Lung (tissue), 12 donors: Measurements from ENCODE around the gene BNIP5. TPM values are rescaled to one million over a fixed set of nuclear protein-coding genes. Genes with fewer than 3 reads are reported as not detected.

ENCODE experiments used
- ATAC-seq: fragments of 200-7000 bp; cut with Tn5 transposase; one replicate; pipeline ENCODE4 v1.9.1; 2020; ENCODE audit warnings: moderate number of reproducible peaks; ENCODE audit not compliant: insufficient read depth, low FRiP score
- DNase-seq, 3 donors: peaks; one replicate each; pipeline ENCODE4 v3.0.0-alpha.2; 2013 to 2017
- H3K27ac ChIP-seq, 2 donors: one replicate each; pipeline ENCODE4 v1.5.1; 2013; ENCODE audit warnings: mild to moderate bottlenecking in 2 of 2, moderate library complexity in 2 of 2, control low read depth in 1 of 2, inconsistent platforms in 1 of 2, low read depth in 1 of 2, low read length in 1 of 2
- H3K27me3 ChIP-seq, 3 donors: one replicate each; pipeline ENCODE4 v1.5.1; 2013; ENCODE audit warnings: low read length in 2 of 3; ENCODE audit not compliant: control insufficient read depth in 3 of 3, insufficient read depth in 3 of 3
- H3K36me3 ChIP-seq, 4 donors: one replicate each; pipeline ENCODE4 v1.5.1; 2013; ENCODE audit warnings: low read length in 4 of 4, mild to moderate bottlenecking in 1 of 4, moderate library complexity in 1 of 4; ENCODE audit not compliant: control insufficient read depth in 4 of 4, insufficient read depth in 4 of 4
- H3K4me1 ChIP-seq, 5 donors: one replicate each; pipeline ENCODE4 v1.5.1; 2013; ENCODE audit warnings: low read length in 5 of 5, mild to moderate bottlenecking in 2 of 5, moderate library complexity in 1 of 5; ENCODE audit not compliant: control insufficient read depth in 5 of 5, insufficient read depth in 5 of 5
- H3K4me3 ChIP-seq: one replicate; pipeline ENCODE4 v1.5.1; 2013; ENCODE audit warnings: mild to moderate bottlenecking, control low read depth, moderate library complexity
- H3K9ac ChIP-seq, 2 donors: one replicate each; pipeline ENCODE4 v1.5.1; 2013; ENCODE audit warnings: low read length in 2 of 2, control low read depth in 1 of 2; ENCODE audit not compliant: insufficient read depth in 1 of 2
- H3K9me3 ChIP-seq, 4 donors: one replicate each; pipeline ENCODE4 v1.5.1; 2013; ENCODE audit warnings: low read length in 3 of 4, mild to moderate bottlenecking in 1 of 4, moderate library complexity in 1 of 4; ENCODE audit not compliant: control insufficient read depth in 4 of 4, insufficient read depth in 3 of 4
- CTCF ChIP-seq: IDR thresholded peaks from 2 replicates; pipeline ENCODE4 v1.5.1; 2012; ENCODE audit warnings: mild to moderate bottlenecking; ENCODE audit errors: control extremely low read depth, extremely low read depth
- whole genome bisulfite sequencing, 2 donors: extraction: QIAGEN DNeasy Blood & Tissue Kit; methylation state at CpG; one replicate each; pipeline ENCODE4 v1.1.7; 2013; 5-methylcytosine and 5-hydroxymethylcytosine counted together
- polyA plus RNA-seq, 2 donors: library from polyadenylated mRNA; stranded (reverse); fragments of 200-250 nt; gene quantifications; one replicate each; pipeline ENCODE4 v1.2.1, GENCODE V29; 2013
- total RNA-seq, 2 donors: library from RNA; depleted of rRNA in 1 of 2; stranded (reverse); fragments of >200 nt in 1 of 2; gene quantifications; one replicate each; pipeline ENCODE4 v1.2.1, GENCODE V29; 2014 to 2021
- donor health status: control.
- donor health status: control.
- donor health status: Bipolar disorder and iron deficiency.
- donor health status: healthy.
- donor health status: DM: yes; HTN: yes; CAD: no.

The BNIP5 gene
- total and polyA plus RNA-seq, 4 donors: 0.02 to 0.09 (median 0.06) TPM; not detected in 1

GRCh38 chr6:36350082-36350481 is 13.4 kb upstream of the BNIP5 start:
- DNase-seq: no peak
- Histone ChIP-seq H3K4me3 (no peak overlapping the region), H3K27me3 (no peaks in the 10 kb centered on the region), H3K27ac (peak overlapping the region in 1 of 2 donors; percentile 76), H3K9ac (no peak overlapping the region), H3K4me1 (peaks cover 0 to 13% (median 7%) of the 10 kb centered on the region in 5 donors), H3K36me3 (no peaks in the 10 kb centered on the region), H3K9me3 (peaks cover 0 to 4% (median 0%) of the 10 kb centered on the region in 4 donors)
- ATAC-seq: no peak
- WGBS, 2 donors: 40 to 52% methylated on average over 4 of the region's 4 CpGs
- TF ChIP-seq CTCF: no peak

GRCh38 chr6:36349240-36349639 is 12.6 kb upstream of the BNIP5 start:
- H3K4me1 ChIP-seq: peaks cover 0 to 13% (median 7%) of the 10 kb centered on the region in 5 donors

GRCh38 chr6:36347621-36348020 is 10.9 kb upstream of the BNIP5 start:
- WGBS, 2 donors: 90 to 94% methylated on average over 4 of the region's 4 CpGs
- no peak for ATAC-seq

More at GRCh38 chr6:36349240-36349639, 12.6 kb upstream of the BNIP5 start:
- no peak overlapping the region for H3K4me3 ChIP-seq
- H3K9me3 ChIP-seq: peaks cover 0 to 4% (median 0%) of the 10 kb centered on the region in 4 donors
- 74 to 82% methylated on average over 6 of the region's 6 CpGs for WGBS, 2 donors
- no peaks in the 10 kb centered on the region for H3K36me3 ChIP-seq
- no peak for ATAC-seq
- H3K9ac ChIP-seq: no peak overlapping the region
- H3K27me3 ChIP-seq: no peaks in the 10 kb centered on the region
- DNase-seq: no peak
- no peak for TF ChIP-seq CTCF
- H3K27ac ChIP-seq: no peak overlapping the region

More at GRCh38 chr6:36347621-36348020, 10.9 kb upstream of the BNIP5 start:
- Histone ChIP-seq H3K27me3 (peaks cover 0 to 2% (median 0%) of the 10 kb centered on the region in 3 donors), H3K4me3 (no peak overlapping the region), H3K27ac (no peak overlapping the region), H3K9me3 (peaks cover 0 to 3% (median 0%) of the 10 kb centered on the region in 4 donors), H3K4me1 (peaks cover 0 to 13% (median 7%) of the 10 kb centered on the region in 5 donors), H3K9ac (no peak overlapping the region), H3K36me3 (no peaks in the 10 kb centered on the region)
- TF ChIP-seq CTCF: no peak
- DNase-seq: no peak
